ENCODE data around the gene COA1.
A peak's percentile ranks its signal among the peaks of the same experiment; 100 is the strongest.
"Not testable (repeated sequence)": the region's sequence is repeated elsewhere in the genome, so short reads cannot be mapped to it uniquely, and the experiment has no call there.

Gene COA1

GRCh38 chr7:43758029-43758821 lies 28.9 kb upstream of the COA1 start, which contains the start of gene BLVRA:
TSS of gene BLVRA (plus strand) at chr7:43758680. CDS start at chr7:43771159, 12,479 bp downstream.
- peak; percentile 19 for DNase-seq (ENCODE audit: low spot score)

GRCh38 chr7:43757073-43757720 lies 27.9 kb upstream of the COA1 start:
- no peak for DNase-seq (ENCODE audit: low spot score)

- DNase-seq (ENCODE audit: low spot score) = no peak
Measured at GRCh38 chr7:43756368-43757072, 27.2 kb upstream of the COA1 start.

- no peak for DNase-seq (ENCODE audit: low spot score)
Measured at GRCh38 chr7:43754596-43754995, 25.3 kb upstream of the COA1 start.

GRCh38 chr7:43753843-43754242 lies 24.5 kb upstream of the COA1 start:
- no peak for DNase-seq (ENCODE audit: low spot score)

GRCh38 chr7:43753271-43753810 lies 24.0 kb upstream of the COA1 start:
- DNase-seq (ENCODE audit: low spot score) = no peak

GRCh38 chr7:43752411-43752810 lies 23.1 kb upstream of the COA1 start:
- no peak for DNase-seq (ENCODE audit: low spot score)

- DNase-seq (ENCODE audit: low spot score) = no peak
Measured at GRCh38 chr7:43750016-43750887, 20.9 kb upstream of the COA1 start.

GRCh38 chr7:43749383-43749940 lies 20.1 kb upstream of the COA1 start:
- DNase-seq (ENCODE audit: low spot score) = no peak

GRCh38 chr7:43747328-43748105 lies 18.2 kb upstream of the COA1 start:
- DNase-seq (ENCODE audit: low spot score) = no peak

GRCh38 chr7:43742692-43743091 lies 13.4 kb upstream of the COA1 start:
- DNase-seq (ENCODE audit: low spot score) = no peak

GRCh38 chr7:43737467-43738127 lies 8.3 kb upstream of the COA1 start:
- DNase-seq (ENCODE audit: low spot score) = no peak

- DNase-seq (ENCODE audit: low spot score) = no peak
Measured at GRCh38 chr7:43735802-43736603, 6.7 kb upstream of the COA1 start.

- DNase-seq (ENCODE audit: low spot score) = no peak
Measured at GRCh38 chr7:43735403-43735801, 6.1 kb upstream of the COA1 start.

GRCh38 chr7:43734575-43735332 lies 5.4 kb upstream of the COA1 start:
- not testable (repeated sequence) for DNase-seq (ENCODE audit: low spot score)

GRCh38 chr7:43731494-43731893 lies 2.2 kb upstream of the COA1 start:
- DNase-seq (ENCODE audit: low spot score) = not testable (repeated sequence)

GRCh38 chr7:43729924-43730248 lies 563 bp upstream of the COA1 start:
- DNase-seq (ENCODE audit: low spot score) = no peak

GRCh38 chr7:43727494-43727893 lies 1.8 kb downstream of the COA1 start:
- no peak for DNase-seq (ENCODE audit: low spot score)

Data from globus pallidus (tissue), 1 donor.